ENCODE results near the gene IGFBPL1.

GRCh38 chr9:38417003-38417945 is 7.0 kb downstream of the IGFBPL1 start:
- TF ChIP-seq CTCF (IDR thresholded peaks at IDR 0.05 in 2 of 3, conservative IDR thresholded peaks at IDR 0.05 in 1 of 3; ENCODE audit: control insufficient read depth in 2 of 3, extremely low read depth in 1 of 3, insufficient read depth in 1 of 3, low read depth in 3 of 3, low read length in 3 of 3) (peak; percentile 57 to 71 (median 64); a peak in 5 of 6 replicates), EP300 (IDR thresholded peaks at IDR 0.05; ENCODE audit: borderline replicate concordance in 1 of 2, control insufficient read depth in 1 of 2, low read depth in 2 of 2, low read length in 2 of 2) (no peak), MEF2A (IDR thresholded peaks at IDR 0.05; ENCODE audit: insufficient read depth, low read depth, low read length) (no peak), SIN3A (IDR thresholded peaks at IDR 0.05; ENCODE audit: low read depth, low read length) (no peak), EZH2 (IDR thresholded peaks at IDR 0.05; ENCODE audit: borderline replicate concordance, control insufficient read depth, low read depth, low read length) (no peak)
